ENCODE results near the gene ADCY9. TPM values are rescaled to one million over a fixed set of nuclear protein-coding genes. Genes with fewer than 3 reads are reported as not detected.

Gene ADCY9
- total RNA-seq, 1 experiment from 2014 or later, result 14.2 TPM

GRCh38 chr16:4060823-4061222 lies 55.4 kb downstream of the ADCY9 start:
- ChIA-PET POLR2A (interaction anchor here (0.7 to 1.3 kb wide), 2 partner anchors 14 to 23 kb away, joined by 3 to 4 read pairs; no protein-coding TSS in a partner anchor), CTCF (interaction anchor here (0.7 to 1.0 kb wide), 4 partner anchors 17 to 121 kb away, joined by 3 to 4 read pairs (median 4); no protein-coding TSS in a partner anchor)
- peaks cover 11% of the 10 kb centered on the region for H3K9me3 Mint-ChIP-seq (ENCODE audit: unreplicated experiment)
- TF ChIP-seq CTCF (IDR thresholded peaks at IDR 0.05; ENCODE audit: unreplicated experiment), result no peak
- H3K4me3 Mint-ChIP-seq (ENCODE audit: unreplicated experiment), result no peak overlapping the region
- H3K4me1 Mint-ChIP-seq (ENCODE audit: insufficient read depth, unreplicated experiment), result peaks cover 4% of the 10 kb centered on the region
- no peaks in the 10 kb centered on the region for H3K27me3 Mint-ChIP-seq (ENCODE audit: insufficient read depth, unreplicated experiment)
- no peaks in the 10 kb centered on the region for H3K36me3 Mint-ChIP-seq (ENCODE audit: insufficient read depth, unreplicated experiment)
- intact Hi-C loops (cut with micrococcal nuclease), result no loop called here
- no peak for DNase-seq (ENCODE audit: unreplicated experiment)
- no peak overlapping the region for H3K27ac Mint-ChIP-seq (ENCODE audit: low read depth, unreplicated experiment)
- BruUV-seq (replicated peaks), result no TSS peak

GRCh38 chr16:4060009-4060408 lies 56.2 kb downstream of the ADCY9 start:
- CTCF ChIA-PET, result interaction anchor here (0.7 to 1.0 kb wide), 3 partner anchors 44 to 120 kb away, joined by 3 to 4 read pairs (median 3); no protein-coding TSS in a partner anchor
- no peak for TF ChIP-seq CTCF (IDR thresholded peaks at IDR 0.05; ENCODE audit: unreplicated experiment)
- Mint-ChIP-seq H3K27me3 (ENCODE audit: insufficient read depth, unreplicated experiment) (no peaks in the 10 kb centered on the region), H3K4me1 (ENCODE audit: insufficient read depth, unreplicated experiment) (peaks cover 4% of the 10 kb centered on the region), H3K4me3 (ENCODE audit: unreplicated experiment) (no peak overlapping the region), H3K9me3 (ENCODE audit: unreplicated experiment) (peaks cover 11% of the 10 kb centered on the region), H3K27ac (ENCODE audit: low read depth, unreplicated experiment) (no peak overlapping the region), H3K36me3 (ENCODE audit: insufficient read depth, unreplicated experiment) (no peaks in the 10 kb centered on the region)
- POLR2A ChIA-PET, result interaction anchor here (1.3 kb wide), 1 partner anchor 13 kb away, joined by 4 read pairs; no protein-coding TSS in a partner anchor
- no TSS peak for BruUV-seq (replicated peaks)
- no peak for DNase-seq (ENCODE audit: unreplicated experiment)
- intact Hi-C loops (cut with micrococcal nuclease), result no loop called here

GRCh38 chr16:4058386-4058785 lies 57.9 kb downstream of the ADCY9 start:
- CTCF ChIA-PET, result interaction anchor here (0.6 kb wide), 1 partner anchor 227 kb away, joined by 3 read pairs; no protein-coding TSS in a partner anchor
- Mint-ChIP-seq H3K4me3 (ENCODE audit: unreplicated experiment) (no peak overlapping the region), H3K4me1 (ENCODE audit: insufficient read depth, unreplicated experiment) (peaks cover 16% of the 10 kb centered on the region), H3K27me3 (ENCODE audit: insufficient read depth, unreplicated experiment) (no peaks in the 10 kb centered on the region), H3K27ac (ENCODE audit: low read depth, unreplicated experiment) (no peak overlapping the region), H3K9me3 (ENCODE audit: unreplicated experiment) (peaks cover 6% of the 10 kb centered on the region), H3K36me3 (ENCODE audit: insufficient read depth, unreplicated experiment) (no peaks in the 10 kb centered on the region)
- POLR2A ChIA-PET, result no interaction called here
- intact Hi-C loops (cut with micrococcal nuclease), result no loop called here
- BruUV-seq (replicated peaks), result no TSS peak
- DNase-seq (ENCODE audit: unreplicated experiment), result no peak
- TF ChIP-seq CTCF (IDR thresholded peaks at IDR 0.05; ENCODE audit: unreplicated experiment), result no peak

- no peak for TF ChIP-seq CTCF (IDR thresholded peaks at IDR 0.05; ENCODE audit: unreplicated experiment)
- no peaks in the 10 kb centered on the region for H3K36me3 Mint-ChIP-seq (ENCODE audit: insufficient read depth, unreplicated experiment)
- no peak overlapping the region for H3K4me3 Mint-ChIP-seq (ENCODE audit: unreplicated experiment)
- H3K27ac Mint-ChIP-seq (ENCODE audit: low read depth, unreplicated experiment), result no peak overlapping the region
- ChIA-PET CTCF (no interaction called here), POLR2A (interaction anchor here (0.7 to 0.9 kb wide), 3 partner anchors 13 to 927 kb away, joined by 3 read pairs; no protein-coding TSS in a partner anchor)
- peaks cover 25% of the 10 kb centered on the region for H3K4me1 Mint-ChIP-seq (ENCODE audit: insufficient read depth, unreplicated experiment)
- no peak for DNase-seq (ENCODE audit: unreplicated experiment)
- intact Hi-C loops (cut with micrococcal nuclease), result no loop called here
- no peaks in the 10 kb centered on the region for H3K27me3 Mint-ChIP-seq (ENCODE audit: insufficient read depth, unreplicated experiment)
- no TSS peak for BruUV-seq (replicated peaks)
- no peaks in the 10 kb centered on the region for H3K9me3 Mint-ChIP-seq (ENCODE audit: unreplicated experiment)
These were observed 58.8 kb downstream of the ADCY9 start for GRCh38 chr16:4057439-4057877.

All from MCF 10A (cell line).